Panc1 (cell line): Measurements from ENCODE around the gene ZDHHC19. TPM values are rescaled to one million over a fixed set of nuclear protein-coding genes. Genes with fewer than 3 reads are reported as not detected.

ENCODE experiments used
- ATAC-seq: fragments of 200-7000 bp; cut with Tn5 transposase; 2 replicates; pipeline ENCODE4 v1.9.1; 2020; ENCODE audit warnings: mild to moderate bottlenecking, moderate library complexity
- BruUV-seq: library from RNA; stranded (reverse); fragments of 400-500 nt; replicated peaks from 2 replicates; lab custom pipeline; 2021; lab: Mats Ljungman, UMichigan
- CTCF ChIA-PET: fragments of 300-600 bp; sonication (Branson Sonifier 250); formaldehyde crosslinking; loops from one replicate; lab custom pipeline; 2022; ENCODE audit warnings: antibody characterized with exemption; lab: Charles Lee
- POLR2A ChIA-PET: fragments of 300-600 bp; sonication (Branson Sonifier 250); formaldehyde crosslinking; loops from one replicate; lab custom pipeline; 2022; ENCODE audit warnings: antibody characterized with exemption; lab: Charles Lee
- DNase-seq: peaks from one replicate; pipeline ENCODE4 v3.0.0-alpha.2; 2010; ENCODE audit warnings: low read depth, low spot score
- H3K27ac ChIP-seq: 2 replicates; pipeline ENCODE4 v1.5.1; 2011; ENCODE audit warnings: mild to moderate bottlenecking, low read length, inconsistent platforms
- H3K27me3 ChIP-seq: fragments of 200-500 bp; sonication (Bioruptor generic); 2 replicates; pipeline ENCODE4 v1.6.0; 2014; ENCODE audit warnings: low read length, inconsistent platforms; ENCODE audit not compliant: control insufficient read depth, insufficient read depth
- H3K36me3 ChIP-seq: fragments of 200-500 bp; sonication (Bioruptor generic); 2 replicates; pipeline ENCODE4 v1.5.1; 2014; ENCODE audit warnings: inconsistent platforms, mild to moderate bottlenecking, low read length, moderate library complexity; ENCODE audit not compliant: control insufficient read depth, insufficient read depth
- H3K4me1 ChIP-seq: 2 replicates; pipeline ENCODE4 v1.5.1; 2011; ENCODE audit warnings: inconsistent platforms, mild to moderate bottlenecking, low read length, moderate library complexity; ENCODE audit not compliant: control insufficient read depth, insufficient read depth
- H3K4me3 ChIP-seq, 2 experiments: 2 replicates each; pipeline ENCODE4 v1.5.1; 2011 to 2012; ENCODE audit warnings: low read depth in 2 of 2, low read length in 2 of 2, mild to moderate bottlenecking in 2 of 2, inconsistent platforms in 1 of 2, moderate library complexity in 1 of 2
- H3K9me3 ChIP-seq: fragments of 200-500 bp; sonication (Bioruptor generic); 2 replicates; pipeline ENCODE4 v1.5.1; 2014; ENCODE audit warnings: low read depth, mild to moderate bottlenecking, inconsistent platforms, low read length, moderate library complexity; ENCODE audit not compliant: control insufficient read depth, insufficient read depth
- POLR2AphosphoS5 ChIP-seq: IDR thresholded peaks from 2 replicates; pipeline ENCODE4 v1.6.1; 2012; ENCODE audit warnings: mild to moderate bottlenecking, low read depth, low read length, moderate library complexity
- REST ChIP-seq, 2 experiments: IDR thresholded peaks; 2 replicates each; pipeline ENCODE4 v1.6.1; 2011 to 2012; ENCODE audit warnings: low read depth in 2 of 2, control low read depth in 1 of 2, low read length in 1 of 2, mild to moderate bottlenecking in 1 of 2, moderate library complexity in 1 of 2; ENCODE audit not compliant: insufficient read depth in 1 of 2
- SIN3A ChIP-seq: IDR thresholded peaks from 2 replicates; pipeline ENCODE4 v1.6.1; 2012; ENCODE audit warnings: low read depth, mild to moderate bottlenecking, low read length, moderate library complexity, borderline replicate concordance; ENCODE audit not compliant: insufficient read depth
- TCF7L2 ChIP-seq: IDR thresholded peaks from 2 replicates; pipeline ENCODE4 v1.6.1; 2011; ENCODE audit warnings: mild to moderate bottlenecking, low read depth, low read length, inconsistent platforms
- in situ Hi-C: cut with HindIII; loops from 2 replicates; pipeline ENCODE4 v1.10.0; 2016; ENCODE audit warnings: low sequenced_read_pairs, low pct_unique_long_range_greater_than_20kb
- intact Hi-C: fragments of 100-400 bp; cut with micrococcal nuclease; formaldehyde crosslinking; loops from one replicate; pipeline ENCODE4 v1.10.0; 2022; ENCODE audit not compliant: unreplicated experiment
- total RNA-seq: library from RNA; stranded (reverse); gene quantifications from one replicate; pipeline ENCODE4 v1.2.1, GENCODE V29; 2021; ENCODE audit not compliant: unreplicated experiment
- TF ChIP-seq, protein P1 (sequence below): fragments of 450-650 bp; IDR thresholded peaks from 2 replicates; pipeline ENCODE4 v1.5.1; 2017; ENCODE audit warnings: mild to moderate bottlenecking

ZDHHC19 gene
- total RNA-seq, 1 experiment from 2014 or later, result 0.33 TPM

GRCh38 chr3:196238612-196239560 lies 27.7 kb upstream of the ZDHHC19 start:
- ChIA-PET CTCF (no interaction called here), POLR2A (interaction anchor here (0.5 kb wide), 2 partner anchors 29 to 169 kb away, joined by 5 to 8 read pairs; no protein-coding TSS in a partner anchor)
- BruUV-seq, result no TSS peak

GRCh38 chr3:196237203-196237602 lies 26.0 kb upstream of the ZDHHC19 start:
- no peaks in the 10 kb centered on the region for H3K4me1 ChIP-seq
- in situ Hi-C loops (no loop called here), intact Hi-C loops (no loop called here)
- POLR2A ChIA-PET, result no interaction called here
- H3K27me3 ChIP-seq, result no peaks in the 10 kb centered on the region
- peaks cover 26% of the 10 kb centered on the region for H3K36me3 ChIP-seq
- H3K4me3 ChIP-seq, result no peak overlapping the region
- no peak for DNase-seq
- no peak overlapping the region for H3K27ac ChIP-seq
- TF ChIP-seq REST (IDR thresholded peaks at IDR 0.05; ENCODE audit: insufficient read depth in 1 of 2, low read depth in 2 of 2, low read length in 1 of 2), result no peak
- ATAC-seq, result no peak
- no TSS peak for BruUV-seq
- H3K9me3 ChIP-seq, result no peaks in the 10 kb centered on the region
- CTCF ChIA-PET, result no interaction called here

More at GRCh38 chr3:196238612-196239560, 27.7 kb upstream of the ZDHHC19 start:
- TF ChIP-seq, protein P1, sequence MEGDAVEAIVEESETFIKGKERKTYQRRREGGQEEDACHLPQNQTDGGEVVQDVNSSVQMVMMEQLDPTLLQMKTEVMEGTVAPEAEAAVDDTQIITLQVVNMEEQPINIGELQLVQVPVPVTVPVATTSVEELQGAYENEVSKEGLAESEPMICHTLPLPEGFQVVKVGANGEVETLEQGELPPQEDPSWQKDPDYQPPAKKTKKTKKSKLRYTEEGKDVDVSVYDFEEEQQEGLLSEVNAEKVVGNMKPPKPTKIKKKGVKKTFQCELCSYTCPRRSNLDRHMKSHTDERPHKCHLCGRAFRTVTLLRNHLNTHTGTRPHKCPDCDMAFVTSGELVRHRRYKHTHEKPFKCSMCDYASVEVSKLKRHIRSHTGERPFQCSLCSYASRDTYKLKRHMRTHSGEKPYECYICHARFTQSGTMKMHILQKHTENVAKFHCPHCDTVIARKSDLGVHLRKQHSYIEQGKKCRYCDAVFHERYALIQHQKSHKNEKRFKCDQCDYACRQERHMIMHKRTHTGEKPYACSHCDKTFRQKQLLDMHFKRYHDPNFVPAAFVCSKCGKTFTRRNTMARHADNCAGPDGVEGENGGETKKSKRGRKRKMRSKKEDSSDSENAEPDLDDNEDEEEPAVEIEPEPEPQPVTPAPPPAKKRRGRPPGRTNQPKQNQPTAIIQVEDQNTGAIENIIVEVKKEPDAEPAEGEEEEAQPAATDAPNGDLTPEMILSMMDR, result no peak
- TF ChIP-seq REST (IDR thresholded peaks at IDR 0.05; ENCODE audit: insufficient read depth in 1 of 2, low read depth in 2 of 2, low read length in 1 of 2), result no peak
- TF ChIP-seq TCF7L2, result no peak
- no peak for TF ChIP-seq SIN3A
- TF ChIP-seq POLR2AphosphoS5, result no peak
- no peak for DNase-seq
- Histone ChIP-seq H3K9me3 (no peaks in the 10 kb centered on the region), H3K4me1 (no peaks in the 10 kb centered on the region), H3K36me3 (peaks cover 28% of the 10 kb centered on the region), H3K27ac (no peak overlapping the region), H3K27me3 (no peaks in the 10 kb centered on the region), H3K4me3 (no peak overlapping the region)
- in situ Hi-C loops, result no loop called here
- ATAC-seq, result no peak
- intact Hi-C loops, result no loop called here
